ENCODE results near the gene LCK. TPM values are rescaled to one million over a fixed set of nuclear protein-coding genes. Genes with fewer than 3 reads are reported as not detected.
"Not testable (repeated sequence)": the region's sequence is repeated elsewhere in the genome, so short reads cannot be mapped to it uniquely, and the experiment has no call there.

Gene LCK
- total and polyA plus RNA-seq, 9 donors = 0.34 to 1.3 (median 0.68) TPM

GRCh38 chr1:32273391-32274208, 22.5 kb downstream of the LCK start:
- Histone ChIP-seq H3K36me3 (ENCODE audit: control insufficient read depth, insufficient read depth, low read length) (no peaks in the 10 kb centered on the region), H3K4me3 (ENCODE audit: low read length) (no peak overlapping the region), H3K9me3 (replicated peaks; ENCODE audit: control insufficient read depth, low read depth, low read length) (no peaks in the 10 kb centered on the region), H3K4me1 (ENCODE audit: control insufficient read depth, insufficient read depth, low read length) (no peaks in the 10 kb centered on the region), H3K27me3 (ENCODE audit: control insufficient read depth, insufficient read depth, low read length) (peaks cover 59% of the 10 kb centered on the region), H3K27ac (ENCODE audit: low read length) (no peak overlapping the region)
- DNase-seq = no peak
- WGBS (ENCODE audit: insufficient coverage) = 35% methylated on average over 7 of the region's 10 CpGs

GRCh38 chr1:32274646-32275340, 23.7 kb downstream of the LCK start:
- WGBS (ENCODE audit: insufficient coverage) = 55% methylated on average over 29 of the region's 31 CpGs
- Histone ChIP-seq H3K36me3 (ENCODE audit: control insufficient read depth, insufficient read depth, low read length) (no peaks in the 10 kb centered on the region), H3K9me3 (replicated peaks; ENCODE audit: control insufficient read depth, low read depth, low read length) (no peaks in the 10 kb centered on the region), H3K4me1 (ENCODE audit: control insufficient read depth, insufficient read depth, low read length) (no peaks in the 10 kb centered on the region), H3K27me3 (ENCODE audit: control insufficient read depth, insufficient read depth, low read length) (peaks cover 59% of the 10 kb centered on the region), H3K27ac (ENCODE audit: low read length) (no peak overlapping the region), H3K4me3 (ENCODE audit: low read length) (no peak overlapping the region)
- DNase-seq = no peak

- Histone ChIP-seq H3K4me3 (ENCODE audit: low read length) (no peak overlapping the region), H3K36me3 (ENCODE audit: control insufficient read depth, insufficient read depth, low read length) (no peaks in the 10 kb centered on the region), H3K27me3 (ENCODE audit: control insufficient read depth, insufficient read depth, low read length) (peaks cover 59% of the 10 kb centered on the region), H3K9me3 (replicated peaks; ENCODE audit: control insufficient read depth, low read depth, low read length) (no peaks in the 10 kb centered on the region), H3K27ac (ENCODE audit: low read length) (no peak overlapping the region), H3K4me1 (ENCODE audit: control insufficient read depth, insufficient read depth, low read length) (no peaks in the 10 kb centered on the region)
- 11% methylated on average over 39 of the region's 41 CpGs for WGBS (ENCODE audit: insufficient coverage)
- peak; percentile 21 for DNase-seq
Observed at GRCh38 chr1:32275424-32275823, 24.4 kb downstream of the LCK start.

GRCh38 chr1:32276032-32276782, 25.1 kb downstream of the LCK start:
- no peak for DNase-seq
- no peaks in the 10 kb centered on the region for H3K9me3 ChIP-seq (replicated peaks; ENCODE audit: control insufficient read depth, low read depth, low read length)

GRCh38 chr1:32284777-32285176, 33.7 kb downstream of the LCK start:
- not testable (repeated sequence) for H3K27ac ChIP-seq (ENCODE audit: low read length); DNase-seq; H3K36me3 ChIP-seq (ENCODE audit: control insufficient read depth, insufficient read depth, low read length); H3K4me3 ChIP-seq (ENCODE audit: low read length); H3K9me3 ChIP-seq (replicated peaks; ENCODE audit: control insufficient read depth, low read depth, low read length); H3K27me3 ChIP-seq (ENCODE audit: control insufficient read depth, insufficient read depth, low read length); H3K4me1 ChIP-seq (ENCODE audit: control insufficient read depth, insufficient read depth, low read length)
- WGBS (ENCODE audit: insufficient coverage) = 100% methylated on average over 1 of the region's 8 CpGs

More at GRCh38 chr1:32276032-32276782, 25.1 kb downstream of the LCK start:
- 67% methylated on average over 14 of the region's 30 CpGs for WGBS (ENCODE audit: insufficient coverage)
- Histone ChIP-seq H3K27me3 (ENCODE audit: control insufficient read depth, insufficient read depth, low read length) (peaks cover 56% of the 10 kb centered on the region), H3K27ac (ENCODE audit: low read length) (no peak overlapping the region), H3K36me3 (ENCODE audit: control insufficient read depth, insufficient read depth, low read length) (no peaks in the 10 kb centered on the region), H3K4me1 (ENCODE audit: control insufficient read depth, insufficient read depth, low read length) (no peaks in the 10 kb centered on the region), H3K4me3 (ENCODE audit: low read length) (no peak overlapping the region)

GRCh38 chr1:32285658-32286057, 34.6 kb downstream of the LCK start:
- Histone ChIP-seq H3K27me3 (ENCODE audit: control insufficient read depth, insufficient read depth, low read length) (no peaks in the 10 kb centered on the region), H3K4me1 (ENCODE audit: control insufficient read depth, insufficient read depth, low read length) (no peaks in the 10 kb centered on the region), H3K27ac (ENCODE audit: low read length) (no peak overlapping the region), H3K4me3 (ENCODE audit: low read length) (no peak overlapping the region), H3K36me3 (ENCODE audit: control insufficient read depth, insufficient read depth, low read length) (no peaks in the 10 kb centered on the region), H3K9me3 (replicated peaks; ENCODE audit: control insufficient read depth, low read depth, low read length) (no peaks in the 10 kb centered on the region)
- no peak for DNase-seq
- WGBS (ENCODE audit: insufficient coverage) = 100% methylated on average over 3 of the region's 3 CpGs

GRCh38 chr1:32286763-32287162, 35.7 kb downstream of the LCK start:
- WGBS (ENCODE audit: insufficient coverage) = 91% methylated on average over 4 of the region's 4 CpGs

GRCh38 chr1:32289256-32289655, 38.2 kb downstream of the LCK start:
- H3K36me3 ChIP-seq (ENCODE audit: control insufficient read depth, insufficient read depth, low read length) = no peaks in the 10 kb centered on the region
- no peaks in the 10 kb centered on the region for H3K27me3 ChIP-seq (ENCODE audit: control insufficient read depth, insufficient read depth, low read length)
- no peak for DNase-seq
- 93% methylated on average over 2 of the region's 7 CpGs for WGBS (ENCODE audit: insufficient coverage)
- H3K4me3 ChIP-seq (ENCODE audit: low read length) = no peak overlapping the region
- no peak overlapping the region for H3K27ac ChIP-seq (ENCODE audit: low read length)
- H3K4me1 ChIP-seq (ENCODE audit: control insufficient read depth, insufficient read depth, low read length) = peaks cover 8% of the 10 kb centered on the region
- no peaks in the 10 kb centered on the region for H3K9me3 ChIP-seq (replicated peaks; ENCODE audit: control insufficient read depth, low read depth, low read length)

More at GRCh38 chr1:32286763-32287162, 35.7 kb downstream of the LCK start:
- H3K27ac ChIP-seq (ENCODE audit: low read length) = no peak overlapping the region
- H3K9me3 ChIP-seq (replicated peaks; ENCODE audit: control insufficient read depth, low read depth, low read length) = no peaks in the 10 kb centered on the region
- no peaks in the 10 kb centered on the region for H3K4me1 ChIP-seq (ENCODE audit: control insufficient read depth, insufficient read depth, low read length)
- H3K4me3 ChIP-seq (ENCODE audit: low read length) = no peak overlapping the region
- H3K36me3 ChIP-seq (ENCODE audit: control insufficient read depth, insufficient read depth, low read length) = no peaks in the 10 kb centered on the region
- no peak for DNase-seq
- no peaks in the 10 kb centered on the region for H3K27me3 ChIP-seq (ENCODE audit: control insufficient read depth, insufficient read depth, low read length)

- WGBS (ENCODE audit: insufficient coverage) = 76% methylated on average over 7 of the region's 10 CpGs
- DNase-seq = no peak
- Histone ChIP-seq H3K27me3 (ENCODE audit: control insufficient read depth, insufficient read depth, low read length) (no peaks in the 10 kb centered on the region), H3K36me3 (ENCODE audit: control insufficient read depth, insufficient read depth, low read length) (no peaks in the 10 kb centered on the region), H3K4me1 (ENCODE audit: control insufficient read depth, insufficient read depth, low read length) (peaks cover 8% of the 10 kb centered on the region), H3K27ac (ENCODE audit: low read length) (peak overlapping the region; percentile 39), H3K9me3 (replicated peaks; ENCODE audit: control insufficient read depth, low read depth, low read length) (no peaks in the 10 kb centered on the region), H3K4me3 (ENCODE audit: low read length) (peak overlapping the region; percentile 82)
Observed at GRCh38 chr1:32291145-32291707, 40.2 kb downstream of the LCK start.

All from muscle of leg (tissue), 11 donors.